Spleen (tissue), 11 donors: ENCODE results near the gene LTBP2. TPM values are rescaled to one million over a fixed set of nuclear protein-coding genes. Genes with fewer than 3 reads are reported as not detected.

ENCODE experiments used
- DNase-seq: peaks from one replicate; pipeline ENCODE4 v3.0.0-alpha.2; 2020
- H3K27ac ChIP-seq, 8 donors: fragments of 200-600 bp; sonication (generic) in 7 of 8; 1 replicate in 4 of 8; 2 replicates in 4 of 8; pipeline versions ENCODE4 v1.5.0 to v1.8.0; 2016 to 2021; ENCODE audit warnings: inconsistent platforms in 4 of 8, mild to moderate bottlenecking in 4 of 8, moderate library complexity in 1 of 8
- H3K27me3 ChIP-seq, 7 donors: fragments of 200-600 bp; sonication (generic) in 6 of 7; replicated peaks in 1 of 7; 1 replicate in 4 of 7; 2 replicates in 3 of 7; pipeline versions ENCODE4 v1.5.0 to v1.8.0; 2016 to 2021; ENCODE audit warnings: inconsistent platforms in 3 of 7, mild to moderate bottlenecking in 1 of 7
- H3K36me3 ChIP-seq, 6 donors: fragments of 200-600 bp; sonication (generic) in 5 of 6; 1 replicate in 4 of 6; 2 replicates in 2 of 6; pipeline versions ENCODE4 v1.5.0 to v1.8.0; 2016 to 2021; ENCODE audit warnings: inconsistent platforms in 2 of 6
- H3K4me1 ChIP-seq, 6 donors: fragments of 200-600 bp; sonication (generic) in 5 of 6; 1 replicate in 3 of 6; 2 replicates in 3 of 6; pipeline versions ENCODE4 v1.5.0 to v1.8.0; 2016 to 2021; ENCODE audit warnings: inconsistent platforms in 3 of 6
- H3K4me3 ChIP-seq, 8 donors: fragments of 200-600 bp; sonication (generic) in 7 of 8; 1 replicate in 4 of 8; 2 replicates in 4 of 8; pipeline versions ENCODE4 v1.5.0 to v1.8.0; 2016 to 2021; ENCODE audit warnings: inconsistent platforms in 4 of 8, mild to moderate bottlenecking in 4 of 8, moderate library complexity in 2 of 8
- H3K9me3 ChIP-seq, 8 donors: fragments of 200-600 bp; sonication (generic) in 7 of 8; 1 replicate in 4 of 8; 2 replicates in 4 of 8; pipeline versions ENCODE4 v1.5.0 to v1.8.0; 2016 to 2021; ENCODE audit warnings: inconsistent platforms in 4 of 8
- POLR2A ChIP-seq, 3 donors: fragments of 450-650 bp; IDR thresholded peaks; one replicate each; pipeline ENCODE4 v1.5.1; 2017; ENCODE audit warnings: antibody characterized with exemption in 3 of 3, mild to moderate bottlenecking in 1 of 3
- POLR2AphosphoS5 ChIP-seq, 3 donors: sonication (generic); formaldehyde crosslinking; IDR thresholded peaks; one replicate each; pipeline ENCODE4 v1.5.1; 2017; ENCODE audit warnings: antibody characterized with exemption in 3 of 3
- WGBS, 5 donors: extraction: QIAGEN DNeasy Blood & Tissue Kit in 3 of 5; methylation state at CpG; one replicate each; pipeline versions ENCODE4 v1.1.5 to v1.1.7; 2013 to 2018; 5-methylcytosine and 5-hydroxymethylcytosine counted together
- intact Hi-C: fragments of 100-400 bp; cut with DNase I; formaldehyde crosslinking; loops from one replicate; pipeline ENCODE4 v1.15.0; 2023; ENCODE audit warnings: low total_unique reads
- polyA plus RNA-seq, 3 donors: library from polyadenylated mRNA; stranded (reverse); fragments of 200-250 nt; gene quantifications; one replicate each; pipeline ENCODE4 v1.2.1, GENCODE V29; 2013
- total RNA-seq, 7 donors: library from RNA; depleted of rRNA in 3 of 7; stranded (reverse); fragments of >200 nt in 3 of 7; fragmentation: NEBNext Ultra II Directional in 4 of 7; extraction: Animal tissue kit (Norgen Biotek cat#: 25700) in 4 of 7; gene quantifications; one replicate each; pipeline versions ENCODE4 v1.1.0 to v1.2.1, GENCODE V29; 2016 to 2021
- TF ChIP-seq, protein P1 (sequence below), 11 experiments: fragments of 200-600 bp in 7 of 11; fragments of 450-650 bp in 4 of 11; sonication (generic) in 4 of 11; IDR thresholded peaks in 8 of 11; conservative IDR thresholded peaks in 3 of 11; 1 replicate in 7 of 11; 2 replicates in 4 of 11; pipeline versions ENCODE4 v1.4.0 to v1.8.0; 2016 to 2021; ENCODE audit warnings: antibody characterized with exemption in 11 of 11, inconsistent platforms in 4 of 11, mild to moderate bottlenecking in 1 of 11
- donor health status: healthy with polysubstance abuse.
- donor health status: DM: no; HTN: no; CAD: no; lungs with moderate emphysema.
- donor health status: DM: no; HTN: no; CAD: no.
- donor health status: Bipolar disorder and iron deficiency.
- donor health status: healthy.
- donor health status: DM: no; HTN: no; CAD: no.
- donor health status: DM: yes; HTN: yes; CAD: no.

Gene LTBP2
- total and polyA plus RNA-seq, 10 donors = 3.4 to 10.7 (median 5.6) TPM

DNA sequence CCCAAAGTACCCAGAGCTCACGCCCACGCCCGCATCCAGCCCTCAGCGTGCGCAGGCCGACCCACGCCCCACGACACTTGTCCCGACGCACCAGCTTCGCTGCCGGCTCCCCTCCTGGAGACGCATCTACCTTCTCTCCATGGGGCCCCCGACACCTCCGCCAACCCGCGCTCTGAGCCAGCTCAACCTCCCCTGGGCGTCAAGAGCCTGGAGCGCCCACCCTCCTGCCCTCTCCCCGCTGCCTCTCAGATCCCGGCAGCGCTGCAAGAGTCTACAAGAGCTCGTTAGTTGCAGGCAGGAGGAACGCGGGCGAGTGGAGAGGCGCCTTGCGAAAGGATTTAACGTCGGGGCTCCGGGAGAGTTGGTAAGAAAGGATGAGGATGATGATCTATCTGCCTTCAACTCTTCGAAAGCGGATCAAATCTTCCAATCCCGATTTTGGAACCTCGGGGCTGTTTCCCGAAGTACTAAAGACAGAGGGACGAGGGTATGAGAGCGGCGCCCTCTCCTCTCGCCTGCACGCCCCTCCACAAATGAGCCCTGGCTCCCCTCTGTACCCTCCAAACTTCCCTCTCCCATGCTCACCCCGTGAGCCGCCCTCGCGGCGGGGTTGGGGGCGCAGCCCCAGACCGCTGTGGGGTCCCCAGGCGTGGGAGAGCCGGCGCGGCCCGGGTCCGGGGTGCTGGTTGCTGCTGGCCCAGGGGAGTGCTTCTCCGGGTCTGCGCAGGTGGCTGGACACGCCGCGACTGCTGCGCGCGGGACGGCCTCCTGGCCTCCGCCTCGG is 979 bp downstream of the LTBP2 start:
- no peaks in the 10 kb centered on the region for H3K36me3 ChIP-seq
- peak overlapping the region in 1 of 8 donors; percentile 74 for H3K27ac ChIP-seq
- H3K27me3 ChIP-seq = peaks cover 0 to 40% (median 18%) of the 10 kb centered on the region in 7 donors
- H3K9me3 ChIP-seq = no peaks in the 10 kb centered on the region
- TF ChIP-seq POLR2AphosphoS5 (IDR thresholded peaks at IDR 0.05) = no peak
- TF ChIP-seq, protein P1, sequence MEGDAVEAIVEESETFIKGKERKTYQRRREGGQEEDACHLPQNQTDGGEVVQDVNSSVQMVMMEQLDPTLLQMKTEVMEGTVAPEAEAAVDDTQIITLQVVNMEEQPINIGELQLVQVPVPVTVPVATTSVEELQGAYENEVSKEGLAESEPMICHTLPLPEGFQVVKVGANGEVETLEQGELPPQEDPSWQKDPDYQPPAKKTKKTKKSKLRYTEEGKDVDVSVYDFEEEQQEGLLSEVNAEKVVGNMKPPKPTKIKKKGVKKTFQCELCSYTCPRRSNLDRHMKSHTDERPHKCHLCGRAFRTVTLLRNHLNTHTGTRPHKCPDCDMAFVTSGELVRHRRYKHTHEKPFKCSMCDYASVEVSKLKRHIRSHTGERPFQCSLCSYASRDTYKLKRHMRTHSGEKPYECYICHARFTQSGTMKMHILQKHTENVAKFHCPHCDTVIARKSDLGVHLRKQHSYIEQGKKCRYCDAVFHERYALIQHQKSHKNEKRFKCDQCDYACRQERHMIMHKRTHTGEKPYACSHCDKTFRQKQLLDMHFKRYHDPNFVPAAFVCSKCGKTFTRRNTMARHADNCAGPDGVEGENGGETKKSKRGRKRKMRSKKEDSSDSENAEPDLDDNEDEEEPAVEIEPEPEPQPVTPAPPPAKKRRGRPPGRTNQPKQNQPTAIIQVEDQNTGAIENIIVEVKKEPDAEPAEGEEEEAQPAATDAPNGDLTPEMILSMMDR (IDR thresholded peaks at IDR 0.05 in 8 of 11, conservative IDR thresholded peaks at IDR 0.05 in 3 of 11) = no peak
- 26 to 46% (median 37%) methylated on average over 47 to 65 of the region's 65 CpGs for WGBS, 5 donors
- peaks cover 13 to 64% (median 46%) of the 10 kb centered on the region in 6 donors for H3K4me1 ChIP-seq
- DNase-seq = peak; percentile 80
- peak overlapping the region; percentile 66 to 96 (median 80) for H3K4me3 ChIP-seq
- intact Hi-C loops = loop anchor here (5.0 to 10.0 kb wide), 2 partner anchors 109 to 194 kb away; no protein-coding TSS in a partner anchor

- intact Hi-C loops = loop anchor here (5.0 to 10.0 kb wide), 2 partner anchors 108 to 194 kb away; no protein-coding TSS in a partner anchor
- TF ChIP-seq, protein P1 (IDR thresholded peaks at IDR 0.05 in 8 of 11, conservative IDR thresholded peaks at IDR 0.05 in 3 of 11) = peak in 1 of 11 experiments; percentile 9
- no peak for TF ChIP-seq POLR2AphosphoS5 (IDR thresholded peaks at IDR 0.05)
- Histone ChIP-seq H3K4me1 (peaks cover 13 to 57% (median 43%) of the 10 kb centered on the region in 6 donors), H3K4me3 (no peak overlapping the region), H3K36me3 (no peaks in the 10 kb centered on the region), H3K27ac (no peak overlapping the region), H3K9me3 (no peaks in the 10 kb centered on the region), H3K27me3 (peaks cover 0 to 40% (median 18%) of the 10 kb centered on the region in 7 donors)
- WGBS, 5 donors = 85 to 92% (median 88%) methylated on average over 13 to 26 of the region's 26 CpGs
- no peak for DNase-seq
These were observed 1.7 kb downstream of the LTBP2 start for GRCh38 chr14:74610199-74610865.

DNA sequence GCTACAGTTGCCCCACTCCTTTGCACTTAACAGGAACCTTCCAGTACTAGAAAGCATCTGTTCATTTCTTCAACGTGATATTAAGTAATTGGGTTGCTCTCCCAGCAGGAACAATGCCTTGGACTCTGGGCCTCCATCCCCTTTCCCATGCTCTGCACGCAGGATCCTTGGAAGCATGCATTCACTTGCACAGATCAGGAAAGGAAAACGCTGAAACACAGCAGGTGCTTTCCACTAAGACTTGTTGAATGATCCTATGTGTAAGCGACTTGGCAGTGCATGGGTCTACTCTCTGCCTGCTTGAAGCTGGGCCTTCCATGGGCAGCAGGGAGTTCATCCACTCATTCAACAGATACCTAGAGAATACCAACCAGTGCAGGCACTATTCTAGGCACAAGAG is 2.3 kb downstream of the LTBP2 start:
- H3K4me3 ChIP-seq = no peak overlapping the region
- H3K27me3 ChIP-seq = peaks cover 0 to 40% (median 18%) of the 10 kb centered on the region in 7 donors
- no peaks in the 10 kb centered on the region for H3K9me3 ChIP-seq
- DNase-seq = no peak
- H3K4me1 ChIP-seq = peaks cover 11 to 50% (median 37%) of the 10 kb centered on the region in 6 donors
- H3K36me3 ChIP-seq = no peaks in the 10 kb centered on the region
- no peak for TF ChIP-seq POLR2A (IDR thresholded peaks at IDR 0.05)
- TF ChIP-seq, protein P1 (IDR thresholded peaks at IDR 0.05 in 8 of 11, conservative IDR thresholded peaks at IDR 0.05 in 3 of 11) = no peak
- no peak for TF ChIP-seq POLR2AphosphoS5 (IDR thresholded peaks at IDR 0.05)
- 68 to 81% (median 74%) methylated on average over 4 of the region's 4 CpGs for WGBS, 5 donors
- H3K27ac ChIP-seq = no peak overlapping the region
- intact Hi-C loops = loop anchor here (5.0 to 10.0 kb wide), 2 partner anchors 107 to 195 kb away; no protein-coding TSS in a partner anchor
